Erythroblast (primary cell): ENCODE data around the gene NPIPB2.

Experiments used
- DNase-seq, 2 experiments: peaks; one replicate each; lab custom pipeline; 2025; lab: John Stamatoyannopoulos, UW
- GATA1 ChIP-seq: IDR thresholded peaks from 2 replicates; pipeline ENCODE4 v1.6.1; 2011; ENCODE audit warnings: low read depth, mild to moderate bottlenecking, control low read depth, low read length, moderate library complexity
- POLR2A ChIP-seq: IDR thresholded peaks from 2 replicates; pipeline ENCODE4 v1.6.1; 2011; ENCODE audit warnings: mild to moderate bottlenecking, low read length

NPIPB2 gene

GRCh38 chr16:11901091-11901490, 40.8 kb downstream of the NPIPB2 start:
- TF ChIP-seq GATA1 (no peak), POLR2A (no peak)
- DNase-seq = no peak

- peak in 1 of 2 experiments; percentile 13 for DNase-seq
- TF ChIP-seq POLR2A (no peak), GATA1 (no peak)
Measured at GRCh38 chr16:11896486-11897176, 45.2 kb downstream of the NPIPB2 start.

GRCh38 chr16:11893571-11893970, 48.3 kb downstream of the NPIPB2 start:
- no peak for DNase-seq
- TF ChIP-seq POLR2A = no peak
- TF ChIP-seq GATA1 = no peak

- TF ChIP-seq GATA1 = no peak
- TF ChIP-seq POLR2A = no peak
- no peak for DNase-seq
Measured at GRCh38 chr16:11892761-11893160, 49.1 kb downstream of the NPIPB2 start.

- TF ChIP-seq GATA1 (no peak), POLR2A (no peak)
- no peak for DNase-seq
Measured at GRCh38 chr16:11890231-11890965, 51.4 kb downstream of the NPIPB2 start.

- no peak for TF ChIP-seq GATA1
- TF ChIP-seq POLR2A = no peak
- DNase-seq = no peak
Measured at GRCh38 chr16:11886881-11887280, 55.0 kb downstream of the NPIPB2 start.

- no peak for DNase-seq
- TF ChIP-seq GATA1 = no peak
- no peak for TF ChIP-seq POLR2A
Measured at GRCh38 chr16:11884035-11884434, 57.8 kb downstream of the NPIPB2 start.

GRCh38 chr16:11880007-11880406, 61.8 kb downstream of the NPIPB2 start:
- peak in 1 of 2 experiments; percentile 13 for DNase-seq
- TF ChIP-seq POLR2A = no peak
- TF ChIP-seq GATA1 = no peak

GRCh38 chr16:11877374-11877773, 64.5 kb downstream of the NPIPB2 start:
- DNase-seq = no peak
- TF ChIP-seq GATA1 = no peak
- no peak for TF ChIP-seq POLR2A
